ENCODE measurements around the gene LZTS3. TPM values are rescaled to one million over a fixed set of nuclear protein-coding genes. Genes with fewer than 3 reads are reported as not detected.

The LZTS3 gene
- total RNA-seq, 1 experiment from 2014 or later, result 32.6 TPM

DNA sequence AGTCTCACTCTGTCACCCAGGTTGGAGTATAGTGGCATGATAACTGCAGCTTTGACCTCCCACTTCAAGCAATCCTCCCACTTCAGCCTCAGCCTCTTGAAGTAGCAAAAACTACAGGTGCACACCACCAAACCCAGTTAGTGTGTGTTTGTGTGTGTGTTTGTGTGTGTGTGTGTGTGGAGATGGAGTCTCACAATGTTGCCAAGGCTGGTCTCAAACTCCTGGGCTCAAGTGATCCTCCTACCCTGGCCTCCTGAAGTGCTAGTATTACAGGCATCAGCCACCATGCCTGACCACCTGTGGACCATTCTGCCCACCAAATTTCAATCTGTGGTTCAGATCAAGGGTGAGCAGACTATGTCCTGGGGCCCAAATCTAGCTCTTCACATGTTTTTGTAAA is 22.4 kb downstream of the LZTS3 start (continued):
- TF ChIP-seq TP53 (CRISPR knock-in tag; IDR thresholded peaks at IDR 0.05) (no peak), MAX (CRISPR knock-in tag; IDR thresholded peaks at IDR 0.05) (no peak), EMX1 (CRISPR knock-in tag; IDR thresholded peaks at IDR 0.05) (no peak), ZNF317 (CRISPR knock-in tag; IDR thresholded peaks at IDR 0.05; ENCODE audit: borderline replicate concordance, low read depth) (no peak), ATF1 (CRISPR knock-in tag; IDR thresholded peaks at IDR 0.05) (no peak), NR1H2 (CRISPR knock-in tag; IDR thresholded peaks at IDR 0.05) (no peak), ZBTB43 (CRISPR knock-in tag; IDR thresholded peaks at IDR 0.05) (no peak)
- TF ChIP-seq, protein P1, sequence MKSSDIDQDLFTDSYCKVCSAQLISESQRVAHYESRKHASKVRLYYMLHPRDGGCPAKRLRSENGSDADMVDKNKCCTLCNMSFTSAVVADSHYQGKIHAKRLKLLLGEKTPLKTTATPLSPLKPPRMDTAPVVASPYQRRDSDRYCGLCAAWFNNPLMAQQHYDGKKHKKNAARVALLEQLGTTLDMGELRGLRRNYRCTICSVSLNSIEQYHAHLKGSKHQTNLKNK (CRISPR knock-in tag; IDR thresholded peaks at IDR 0.05), result no peak

- DNase-seq (ENCODE audit: low spot score), result no peak
- H3K36me3 Mint-ChIP-seq, result peaks cover 33% of the 10 kb centered on the region
- TF ChIP-seq TEAD1 (CRISPR knock-in tag; IDR thresholded peaks at IDR 0.05) (no peak), TEAD4 (CRISPR knock-in tag; IDR thresholded peaks at IDR 0.05) (no peak), ZNF281 (CRISPR knock-in tag; IDR thresholded peaks at IDR 0.05) (no peak), TCF7 (CRISPR knock-in tag; IDR thresholded peaks at IDR 0.05; ENCODE audit: low read depth) (no peak), GABPB1 (CRISPR knock-in tag; IDR thresholded peaks at IDR 0.05) (no peak), ZNF138 (CRISPR knock-in tag; conservative IDR thresholded peaks at IDR 0.05) (no peak), ELF4 (CRISPR knock-in tag; IDR thresholded peaks at IDR 0.05; ENCODE audit: low read depth) (no peak), E2F1 (CRISPR knock-in tag; IDR thresholded peaks at IDR 0.05) (no peak), FOXJ3 (CRISPR knock-in tag; IDR thresholded peaks at IDR 0.05; ENCODE audit: borderline replicate concordance) (no peak), ETV6 (CRISPR knock-in tag; IDR thresholded peaks at IDR 0.05) (no peak), ZNF671 (CRISPR knock-in tag; IDR thresholded peaks at IDR 0.05) (no peak), EMX1 (CRISPR knock-in tag; IDR thresholded peaks at IDR 0.05) (no peak)
- TF ChIP-seq, protein P1 (CRISPR knock-in tag; IDR thresholded peaks at IDR 0.05), result no peak
- TF ChIP-seq, protein P2, sequence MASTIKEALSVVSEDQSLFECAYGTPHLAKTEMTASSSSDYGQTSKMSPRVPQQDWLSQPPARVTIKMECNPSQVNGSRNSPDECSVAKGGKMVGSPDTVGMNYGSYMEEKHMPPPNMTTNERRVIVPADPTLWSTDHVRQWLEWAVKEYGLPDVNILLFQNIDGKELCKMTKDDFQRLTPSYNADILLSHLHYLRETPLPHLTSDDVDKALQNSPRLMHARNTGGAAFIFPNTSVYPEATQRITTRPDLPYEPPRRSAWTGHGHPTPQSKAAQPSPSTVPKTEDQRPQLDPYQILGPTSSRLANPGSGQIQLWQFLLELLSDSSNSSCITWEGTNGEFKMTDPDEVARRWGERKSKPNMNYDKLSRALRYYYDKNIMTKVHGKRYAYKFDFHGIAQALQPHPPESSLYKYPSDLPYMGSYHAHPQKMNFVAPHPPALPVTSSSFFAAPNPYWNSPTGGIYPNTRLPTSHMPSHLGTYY (CRISPR knock-in tag; IDR thresholded peaks at IDR 0.05), result no peak
- TF ChIP-seq, protein P3, sequence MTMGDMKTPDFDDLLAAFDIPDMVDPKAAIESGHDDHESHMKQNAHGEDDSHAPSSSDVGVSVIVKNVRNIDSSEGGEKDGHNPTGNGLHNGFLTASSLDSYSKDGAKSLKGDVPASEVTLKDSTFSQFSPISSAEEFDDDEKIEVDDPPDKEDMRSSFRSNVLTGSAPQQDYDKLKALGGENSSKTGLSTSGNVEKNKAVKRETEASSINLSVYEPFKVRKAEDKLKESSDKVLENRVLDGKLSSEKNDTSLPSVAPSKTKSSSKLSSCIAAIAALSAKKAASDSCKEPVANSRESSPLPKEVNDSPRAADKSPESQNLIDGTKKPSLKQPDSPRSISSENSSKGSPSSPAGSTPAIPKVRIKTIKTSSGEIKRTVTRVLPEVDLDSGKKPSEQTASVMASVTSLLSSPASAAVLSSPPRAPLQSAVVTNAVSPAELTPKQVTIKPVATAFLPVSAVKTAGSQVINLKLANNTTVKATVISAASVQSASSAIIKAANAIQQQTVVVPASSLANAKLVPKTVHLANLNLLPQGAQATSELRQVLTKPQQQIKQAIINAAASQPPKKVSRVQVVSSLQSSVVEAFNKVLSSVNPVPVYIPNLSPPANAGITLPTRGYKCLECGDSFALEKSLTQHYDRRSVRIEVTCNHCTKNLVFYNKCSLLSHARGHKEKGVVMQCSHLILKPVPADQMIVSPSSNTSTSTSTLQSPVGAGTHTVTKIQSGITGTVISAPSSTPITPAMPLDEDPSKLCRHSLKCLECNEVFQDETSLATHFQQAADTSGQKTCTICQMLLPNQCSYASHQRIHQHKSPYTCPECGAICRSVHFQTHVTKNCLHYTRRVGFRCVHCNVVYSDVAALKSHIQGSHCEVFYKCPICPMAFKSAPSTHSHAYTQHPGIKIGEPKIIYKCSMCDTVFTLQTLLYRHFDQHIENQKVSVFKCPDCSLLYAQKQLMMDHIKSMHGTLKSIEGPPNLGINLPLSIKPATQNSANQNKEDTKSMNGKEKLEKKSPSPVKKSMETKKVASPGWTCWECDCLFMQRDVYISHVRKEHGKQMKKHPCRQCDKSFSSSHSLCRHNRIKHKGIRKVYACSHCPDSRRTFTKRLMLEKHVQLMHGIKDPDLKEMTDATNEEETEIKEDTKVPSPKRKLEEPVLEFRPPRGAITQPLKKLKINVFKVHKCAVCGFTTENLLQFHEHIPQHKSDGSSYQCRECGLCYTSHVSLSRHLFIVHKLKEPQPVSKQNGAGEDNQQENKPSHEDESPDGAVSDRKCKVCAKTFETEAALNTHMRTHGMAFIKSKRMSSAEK (CRISPR knock-in tag; IDR thresholded peaks at IDR 0.05; ENCODE audit: borderline replicate concordance), result no peak
These were observed 26.5 kb downstream of the LZTS3 start for GRCh38 chr20:3146732-3147341.

More at GRCh38 chr20:3146732-3147341, 26.5 kb downstream of the LZTS3 start:
- ATAC-seq, result no peak
- CTCF ChIA-PET, result no interaction called here
- H3K4me1 Mint-ChIP-seq, result no peaks in the 10 kb centered on the region
- peaks cover 4% of the 10 kb centered on the region for H3K9me3 Mint-ChIP-seq
- no peak overlapping the region for H3K27ac Mint-ChIP-seq
- POLR2A ChIA-PET, result no interaction called here
- no peak overlapping the region for H3K4me3 Mint-ChIP-seq
- H3K27me3 Mint-ChIP-seq (ENCODE audit: low read depth), result no peaks in the 10 kb centered on the region

All from WTC11 (cell line).